Liver (tissue), 9 donors: ENCODE results near the gene GABRA4. TPM values are rescaled to one million over a fixed set of nuclear protein-coding genes. Genes with fewer than 3 reads are reported as not detected.

Experiments used
- DNase-seq: peaks from one replicate; pipeline ENCODE4 v3.0.0-alpha.2; 2017; ENCODE audit warnings: low spot score
- H3K27ac ChIP-seq, 2 donors: one replicate each; pipeline ENCODE4 v1.7.0; 2013; ENCODE audit warnings: inconsistent platforms in 2 of 2, low read length in 2 of 2, control low read depth in 1 of 2, low read depth in 1 of 2, mild to moderate bottlenecking in 1 of 2
- H3K27me3 ChIP-seq, 4 donors: one replicate each; pipeline versions ENCODE4 v1.6.1 to v1.7.0; 2013; ENCODE audit warnings: low read length in 3 of 4, inconsistent platforms in 1 of 4, mild to moderate bottlenecking in 1 of 4, moderate library complexity in 1 of 4; ENCODE audit not compliant: control insufficient read depth in 4 of 4, insufficient read depth in 4 of 4
- H3K36me3 ChIP-seq, 4 donors: one replicate each; pipeline versions ENCODE4 v1.6.1 to v1.7.0; 2013; ENCODE audit warnings: low read length in 3 of 4, mild to moderate bottlenecking in 3 of 4, low read depth in 1 of 4, moderate library complexity in 1 of 4; ENCODE audit not compliant: control insufficient read depth in 4 of 4, insufficient read depth in 3 of 4
- H3K4me1 ChIP-seq, 4 donors: one replicate each; pipeline versions ENCODE4 v1.6.1 to v1.7.0; 2013; ENCODE audit warnings: low read length in 3 of 4, mild to moderate bottlenecking in 3 of 4, moderate library complexity in 1 of 4; ENCODE audit not compliant: control insufficient read depth in 4 of 4, insufficient read depth in 4 of 4
- H3K4me3 ChIP-seq, 3 donors: one replicate each; pipeline versions ENCODE4 v1.6.1 to v1.7.0; 2013; ENCODE audit warnings: low read length in 3 of 3, control low read depth in 1 of 3, low read depth in 1 of 3, mild to moderate bottlenecking in 1 of 3
- H3K9ac ChIP-seq, 2 donors: one replicate each; pipeline ENCODE4 v1.7.0; 2013; ENCODE audit warnings: low read length in 2 of 2, mild to moderate bottlenecking in 2 of 2, moderate library complexity in 2 of 2, control low read depth in 1 of 2, low read depth in 1 of 2
- H3K9me3 ChIP-seq, 4 donors: one replicate each; pipeline versions ENCODE4 v1.6.1 to v1.7.0; 2013; ENCODE audit warnings: low read length in 3 of 4; ENCODE audit not compliant: control insufficient read depth in 4 of 4
- EGR1 ChIP-seq, 2 donors: IDR thresholded peaks; 2 replicates each; pipeline ENCODE4 v1.6.1; 2016 to 2018; ENCODE audit warnings: antibody characterized with exemption in 2 of 2, low read depth in 2 of 2
- FOXA1 ChIP-seq: IDR thresholded peaks from 2 replicates; pipeline ENCODE4 v1.6.1; 2016; ENCODE audit warnings: antibody characterized with exemption
- FOXA2 ChIP-seq: IDR thresholded peaks from 2 replicates; pipeline ENCODE4 v1.6.1; 2016; ENCODE audit warnings: antibody characterized with exemption
- GABPA ChIP-seq, 2 donors: IDR thresholded peaks in 1 of 2; conservative IDR thresholded peaks in 1 of 2; 2 replicates each; pipeline ENCODE4 v1.6.1; 2016; ENCODE audit warnings: antibody characterized with exemption in 2 of 2, mild to moderate bottlenecking in 1 of 2, moderate library complexity in 1 of 2
- HNF4A ChIP-seq, 2 donors: conservative IDR thresholded peaks; 2 replicates each; pipeline ENCODE4 v1.6.1; 2016; ENCODE audit warnings: antibody characterized with exemption in 2 of 2, mild to moderate bottlenecking in 2 of 2
- HNF4G ChIP-seq: IDR thresholded peaks from 2 replicates; pipeline ENCODE4 v1.6.1; 2016; ENCODE audit warnings: antibody characterized with exemption
- JUND ChIP-seq, 2 donors: IDR thresholded peaks; 2 replicates each; pipeline ENCODE4 v1.6.1; 2016; ENCODE audit warnings: antibody characterized with exemption in 2 of 2
- NR2F2 ChIP-seq: IDR thresholded peaks from 2 replicates; pipeline ENCODE4 v1.6.1; 2016; ENCODE audit warnings: antibody characterized with exemption
- RAD21 ChIP-seq, 2 donors: IDR thresholded peaks; 2 replicates each; pipeline ENCODE4 v1.6.1; 2016; ENCODE audit warnings: antibody characterized with exemption in 2 of 2, mild to moderate bottlenecking in 2 of 2
- RXRA ChIP-seq, 2 donors: IDR thresholded peaks; 2 replicates each; pipeline ENCODE4 v1.6.1; 2017 to 2018; ENCODE audit warnings: antibody characterized with exemption in 2 of 2, mild to moderate bottlenecking in 1 of 2
- SP1 ChIP-seq: IDR thresholded peaks from 2 replicates; pipeline ENCODE4 v1.6.1; 2018; ENCODE audit warnings: antibody characterized with exemption, mild to moderate bottlenecking
- TAF1 ChIP-seq: conservative IDR thresholded peaks from 2 replicates; pipeline ENCODE4 v1.6.1; 2016; ENCODE audit warnings: antibody characterized with exemption, mild to moderate bottlenecking
- YY1 ChIP-seq: IDR thresholded peaks from 2 replicates; pipeline ENCODE4 v1.6.1; 2016; ENCODE audit warnings: antibody characterized with exemption, mild to moderate bottlenecking
- WGBS: extraction: QIAGEN DNeasy Blood & Tissue Kit; methylation state at CpG from one replicate; pipeline ENCODE4 v1.1.7; 2013; 5-methylcytosine and 5-hydroxymethylcytosine counted together
- polyA plus RNA-seq, 2 donors: library from polyadenylated mRNA; stranded (reverse) in 1 of 2; unstranded in 1 of 2; fragments of 200-250 nt in 1 of 2; fragments of >200 nt in 1 of 2; fragmentation: Nextera tagmentation in 1 of 2; extraction: Ambion mirVana in 1 of 2; gene quantifications; one replicate each; pipeline versions ENCODE4 v1.2.1 to v1.2.3, GENCODE V29; 2013 to 2015
- total RNA-seq, 2 donors: library from RNA; depleted of rRNA; stranded (reverse); fragments of >200 nt; gene quantifications; one replicate each; pipeline ENCODE4 v1.2.3, GENCODE V29; 2014
- TF ChIP-seq, protein P1 (sequence below): fragments of 150-350 bp; IDR thresholded peaks from 2 replicates; pipeline ENCODE4 v1.5.1; 2017; ENCODE audit warnings: improper control_type of control experiment, low read depth, low read length; ENCODE audit not compliant: missing input control
- TF ChIP-seq, protein P2 (sequence below): IDR thresholded peaks from 2 replicates; pipeline ENCODE4 v1.6.1; 2016; ENCODE audit warnings: antibody characterized with exemption, mild to moderate bottlenecking
- TF ChIP-seq, protein P3 (sequence below): IDR thresholded peaks from 2 replicates; pipeline ENCODE4 v1.6.1; 2016; ENCODE audit warnings: antibody characterized with exemption
- TF ChIP-seq, protein P4 (sequence below): IDR thresholded peaks from 2 replicates; pipeline ENCODE4 v1.6.1; 2016; ENCODE audit warnings: antibody characterized with exemption
- TF ChIP-seq, protein P5 (sequence below): IDR thresholded peaks from 2 replicates; pipeline ENCODE4 v1.6.1; 2016; ENCODE audit warnings: antibody characterized with exemption
- donor health status: healthy.
- donor health status: healthy.
- donor health status: healthy.
- donor health status: healthy.
- donor health status: healthy.

Gene GABRA4
- total and polyA plus RNA-seq, 4 donors = under 0.01 TPM; not detected in 3

DNA sequence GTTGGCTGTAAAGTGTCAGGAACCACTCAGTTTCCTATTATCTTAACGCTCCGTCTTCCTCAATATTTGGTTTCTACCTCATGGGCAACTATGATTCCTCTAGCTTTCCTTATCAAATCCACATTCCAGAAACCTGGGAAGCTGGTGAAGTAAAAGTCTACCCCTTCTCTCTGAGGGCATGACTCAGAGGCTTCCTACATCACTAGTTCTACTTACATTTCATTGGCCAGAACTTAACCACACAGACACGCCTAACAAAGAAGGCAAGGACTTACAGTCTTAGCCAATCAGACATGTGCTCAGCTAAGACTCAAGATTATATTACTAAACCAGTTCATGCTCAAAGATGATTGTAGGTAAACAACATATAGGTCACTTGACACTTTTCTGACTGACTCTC lies 114.7 kb downstream of the GABRA4 start:
- TF ChIP-seq, protein P1, sequence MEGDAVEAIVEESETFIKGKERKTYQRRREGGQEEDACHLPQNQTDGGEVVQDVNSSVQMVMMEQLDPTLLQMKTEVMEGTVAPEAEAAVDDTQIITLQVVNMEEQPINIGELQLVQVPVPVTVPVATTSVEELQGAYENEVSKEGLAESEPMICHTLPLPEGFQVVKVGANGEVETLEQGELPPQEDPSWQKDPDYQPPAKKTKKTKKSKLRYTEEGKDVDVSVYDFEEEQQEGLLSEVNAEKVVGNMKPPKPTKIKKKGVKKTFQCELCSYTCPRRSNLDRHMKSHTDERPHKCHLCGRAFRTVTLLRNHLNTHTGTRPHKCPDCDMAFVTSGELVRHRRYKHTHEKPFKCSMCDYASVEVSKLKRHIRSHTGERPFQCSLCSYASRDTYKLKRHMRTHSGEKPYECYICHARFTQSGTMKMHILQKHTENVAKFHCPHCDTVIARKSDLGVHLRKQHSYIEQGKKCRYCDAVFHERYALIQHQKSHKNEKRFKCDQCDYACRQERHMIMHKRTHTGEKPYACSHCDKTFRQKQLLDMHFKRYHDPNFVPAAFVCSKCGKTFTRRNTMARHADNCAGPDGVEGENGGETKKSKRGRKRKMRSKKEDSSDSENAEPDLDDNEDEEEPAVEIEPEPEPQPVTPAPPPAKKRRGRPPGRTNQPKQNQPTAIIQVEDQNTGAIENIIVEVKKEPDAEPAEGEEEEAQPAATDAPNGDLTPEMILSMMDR = no peak
- no peak for TF ChIP-seq FOXA1
- TF ChIP-seq RXRA (IDR thresholded peaks at IDR 0.05) = no peak
- TF ChIP-seq JUND (IDR thresholded peaks at IDR 0.05) = no peak
- TF ChIP-seq, protein P2, sequence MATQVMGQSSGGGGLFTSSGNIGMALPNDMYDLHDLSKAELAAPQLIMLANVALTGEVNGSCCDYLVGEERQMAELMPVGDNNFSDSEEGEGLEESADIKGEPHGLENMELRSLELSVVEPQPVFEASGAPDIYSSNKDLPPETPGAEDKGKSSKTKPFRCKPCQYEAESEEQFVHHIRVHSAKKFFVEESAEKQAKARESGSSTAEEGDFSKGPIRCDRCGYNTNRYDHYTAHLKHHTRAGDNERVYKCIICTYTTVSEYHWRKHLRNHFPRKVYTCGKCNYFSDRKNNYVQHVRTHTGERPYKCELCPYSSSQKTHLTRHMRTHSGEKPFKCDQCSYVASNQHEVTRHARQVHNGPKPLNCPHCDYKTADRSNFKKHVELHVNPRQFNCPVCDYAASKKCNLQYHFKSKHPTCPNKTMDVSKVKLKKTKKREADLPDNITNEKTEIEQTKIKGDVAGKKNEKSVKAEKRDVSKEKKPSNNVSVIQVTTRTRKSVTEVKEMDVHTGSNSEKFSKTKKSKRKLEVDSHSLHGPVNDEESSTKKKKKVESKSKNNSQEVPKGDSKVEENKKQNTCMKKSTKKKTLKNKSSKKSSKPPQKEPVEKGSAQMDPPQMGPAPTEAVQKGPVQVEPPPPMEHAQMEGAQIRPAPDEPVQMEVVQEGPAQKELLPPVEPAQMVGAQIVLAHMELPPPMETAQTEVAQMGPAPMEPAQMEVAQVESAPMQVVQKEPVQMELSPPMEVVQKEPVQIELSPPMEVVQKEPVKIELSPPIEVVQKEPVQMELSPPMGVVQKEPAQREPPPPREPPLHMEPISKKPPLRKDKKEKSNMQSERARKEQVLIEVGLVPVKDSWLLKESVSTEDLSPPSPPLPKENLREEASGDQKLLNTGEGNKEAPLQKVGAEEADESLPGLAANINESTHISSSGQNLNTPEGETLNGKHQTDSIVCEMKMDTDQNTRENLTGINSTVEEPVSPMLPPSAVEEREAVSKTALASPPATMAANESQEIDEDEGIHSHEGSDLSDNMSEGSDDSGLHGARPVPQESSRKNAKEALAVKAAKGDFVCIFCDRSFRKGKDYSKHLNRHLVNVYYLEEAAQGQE = no peak
- no peak for TF ChIP-seq HNF4G
- no peak for TF ChIP-seq RAD21 (IDR thresholded peaks at IDR 0.05)
- TF ChIP-seq, protein P3, sequence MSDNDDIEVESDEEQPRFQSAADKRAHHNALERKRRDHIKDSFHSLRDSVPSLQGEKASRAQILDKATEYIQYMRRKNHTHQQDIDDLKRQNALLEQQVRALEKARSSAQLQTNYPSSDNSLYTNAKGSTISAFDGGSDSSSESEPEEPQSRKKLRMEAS = no peak
- TF ChIP-seq YY1 = no peak
- TF ChIP-seq FOXA2 = no peak
- TF ChIP-seq SP1 = no peak
- no peak for TF ChIP-seq EGR1 (IDR thresholded peaks at IDR 0.05; ENCODE audit: low read depth in 2 of 2)
- no peak for TF ChIP-seq TAF1
- TF ChIP-seq, protein P4, sequence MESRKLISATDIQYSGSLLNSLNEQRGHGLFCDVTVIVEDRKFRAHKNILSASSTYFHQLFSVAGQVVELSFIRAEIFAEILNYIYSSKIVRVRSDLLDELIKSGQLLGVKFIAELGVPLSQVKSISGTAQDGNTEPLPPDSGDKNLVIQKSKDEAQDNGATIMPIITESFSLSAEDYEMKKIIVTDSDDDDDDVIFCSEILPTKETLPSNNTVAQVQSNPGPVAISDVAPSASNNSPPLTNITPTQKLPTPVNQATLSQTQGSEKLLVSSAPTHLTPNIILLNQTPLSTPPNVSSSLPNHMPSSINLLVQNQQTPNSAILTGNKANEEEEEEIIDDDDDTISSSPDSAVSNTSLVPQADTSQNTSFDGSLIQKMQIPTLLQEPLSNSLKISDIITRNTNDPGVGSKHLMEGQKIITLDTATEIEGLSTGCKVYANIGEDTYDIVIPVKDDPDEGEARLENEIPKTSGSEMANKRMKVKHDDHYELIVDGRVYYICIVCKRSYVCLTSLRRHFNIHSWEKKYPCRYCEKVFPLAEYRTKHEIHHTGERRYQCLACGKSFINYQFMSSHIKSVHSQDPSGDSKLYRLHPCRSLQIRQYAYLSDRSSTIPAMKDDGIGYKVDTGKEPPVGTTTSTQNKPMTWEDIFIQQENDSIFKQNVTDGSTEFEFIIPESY = no peak
- TF ChIP-seq NR2F2 = no peak
- no peak for TF ChIP-seq GABPA (IDR thresholded peaks at IDR 0.05 in 1 of 2, conservative IDR thresholded peaks at IDR 0.05 in 1 of 2)
- TF ChIP-seq, protein P5, sequence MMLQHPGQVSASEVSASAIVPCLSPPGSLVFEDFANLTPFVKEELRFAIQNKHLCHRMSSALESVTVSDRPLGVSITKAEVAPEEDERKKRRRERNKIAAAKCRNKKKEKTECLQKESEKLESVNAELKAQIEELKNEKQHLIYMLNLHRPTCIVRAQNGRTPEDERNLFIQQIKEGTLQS = no peak
- no peak for TF ChIP-seq HNF4A (conservative IDR thresholded peaks at IDR 0.05)

More for the DNA sequence above, 114.7 kb downstream of the GABRA4 start:
- Histone ChIP-seq H3K36me3 (no peaks in the 10 kb centered on the region), H3K4me3 (no peak overlapping the region), H3K9ac (no peak overlapping the region), H3K27me3 (no peaks in the 10 kb centered on the region), H3K4me1 (no peaks in the 10 kb centered on the region), H3K27ac (no peak overlapping the region), H3K9me3 (no peaks in the 10 kb centered on the region)
- no peak for DNase-seq
- 97% methylated on average over 3 of the region's 3 CpGs for WGBS
